Panc1 (cell line): ENCODE results near the gene MUS81.

Source experiments
- SIN3A ChIP-seq: IDR thresholded peaks from 2 replicates; pipeline ENCODE4 v1.6.1; 2012; ENCODE audit warnings: low read depth, mild to moderate bottlenecking, low read length, moderate library complexity, borderline replicate concordance; ENCODE audit not compliant: insufficient read depth
- TF ChIP-seq, protein P1 (sequence below): fragments of 450-650 bp; IDR thresholded peaks from 2 replicates; pipeline ENCODE4 v1.5.1; 2017; ENCODE audit warnings: mild to moderate bottlenecking
- TF ChIP-seq, protein P2 (sequence below), 2 experiments: IDR thresholded peaks; 2 replicates each; pipeline ENCODE4 v1.6.1; 2011 to 2012; ENCODE audit warnings: low read depth in 2 of 2, control low read depth in 1 of 2, low read length in 1 of 2, mild to moderate bottlenecking in 1 of 2, moderate library complexity in 1 of 2; ENCODE audit not compliant: insufficient read depth in 1 of 2

DNA sequence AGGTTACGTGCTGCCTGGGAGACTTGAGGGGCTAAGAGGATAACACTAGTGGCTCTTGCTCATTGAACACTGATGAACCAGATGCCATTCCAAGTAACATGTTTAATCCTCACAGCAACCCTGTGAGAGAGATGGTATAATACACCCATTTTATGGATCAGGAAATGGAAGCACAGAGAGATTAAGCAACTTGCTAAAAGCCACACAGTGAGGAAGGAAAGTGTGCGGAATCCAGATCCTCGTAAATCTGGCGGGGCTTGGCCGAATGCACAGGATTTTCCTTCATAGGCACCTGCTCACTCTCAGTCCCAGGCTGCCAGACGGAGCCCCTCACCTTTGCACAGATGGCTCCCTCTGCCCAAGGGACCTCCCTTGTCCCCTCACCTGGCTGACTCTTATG lies 47.6 kb downstream of the MUS81 start:
- TF ChIP-seq, protein P1, sequence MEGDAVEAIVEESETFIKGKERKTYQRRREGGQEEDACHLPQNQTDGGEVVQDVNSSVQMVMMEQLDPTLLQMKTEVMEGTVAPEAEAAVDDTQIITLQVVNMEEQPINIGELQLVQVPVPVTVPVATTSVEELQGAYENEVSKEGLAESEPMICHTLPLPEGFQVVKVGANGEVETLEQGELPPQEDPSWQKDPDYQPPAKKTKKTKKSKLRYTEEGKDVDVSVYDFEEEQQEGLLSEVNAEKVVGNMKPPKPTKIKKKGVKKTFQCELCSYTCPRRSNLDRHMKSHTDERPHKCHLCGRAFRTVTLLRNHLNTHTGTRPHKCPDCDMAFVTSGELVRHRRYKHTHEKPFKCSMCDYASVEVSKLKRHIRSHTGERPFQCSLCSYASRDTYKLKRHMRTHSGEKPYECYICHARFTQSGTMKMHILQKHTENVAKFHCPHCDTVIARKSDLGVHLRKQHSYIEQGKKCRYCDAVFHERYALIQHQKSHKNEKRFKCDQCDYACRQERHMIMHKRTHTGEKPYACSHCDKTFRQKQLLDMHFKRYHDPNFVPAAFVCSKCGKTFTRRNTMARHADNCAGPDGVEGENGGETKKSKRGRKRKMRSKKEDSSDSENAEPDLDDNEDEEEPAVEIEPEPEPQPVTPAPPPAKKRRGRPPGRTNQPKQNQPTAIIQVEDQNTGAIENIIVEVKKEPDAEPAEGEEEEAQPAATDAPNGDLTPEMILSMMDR = no peak
- TF ChIP-seq SIN3A = no peak
- TF ChIP-seq, protein P2, sequence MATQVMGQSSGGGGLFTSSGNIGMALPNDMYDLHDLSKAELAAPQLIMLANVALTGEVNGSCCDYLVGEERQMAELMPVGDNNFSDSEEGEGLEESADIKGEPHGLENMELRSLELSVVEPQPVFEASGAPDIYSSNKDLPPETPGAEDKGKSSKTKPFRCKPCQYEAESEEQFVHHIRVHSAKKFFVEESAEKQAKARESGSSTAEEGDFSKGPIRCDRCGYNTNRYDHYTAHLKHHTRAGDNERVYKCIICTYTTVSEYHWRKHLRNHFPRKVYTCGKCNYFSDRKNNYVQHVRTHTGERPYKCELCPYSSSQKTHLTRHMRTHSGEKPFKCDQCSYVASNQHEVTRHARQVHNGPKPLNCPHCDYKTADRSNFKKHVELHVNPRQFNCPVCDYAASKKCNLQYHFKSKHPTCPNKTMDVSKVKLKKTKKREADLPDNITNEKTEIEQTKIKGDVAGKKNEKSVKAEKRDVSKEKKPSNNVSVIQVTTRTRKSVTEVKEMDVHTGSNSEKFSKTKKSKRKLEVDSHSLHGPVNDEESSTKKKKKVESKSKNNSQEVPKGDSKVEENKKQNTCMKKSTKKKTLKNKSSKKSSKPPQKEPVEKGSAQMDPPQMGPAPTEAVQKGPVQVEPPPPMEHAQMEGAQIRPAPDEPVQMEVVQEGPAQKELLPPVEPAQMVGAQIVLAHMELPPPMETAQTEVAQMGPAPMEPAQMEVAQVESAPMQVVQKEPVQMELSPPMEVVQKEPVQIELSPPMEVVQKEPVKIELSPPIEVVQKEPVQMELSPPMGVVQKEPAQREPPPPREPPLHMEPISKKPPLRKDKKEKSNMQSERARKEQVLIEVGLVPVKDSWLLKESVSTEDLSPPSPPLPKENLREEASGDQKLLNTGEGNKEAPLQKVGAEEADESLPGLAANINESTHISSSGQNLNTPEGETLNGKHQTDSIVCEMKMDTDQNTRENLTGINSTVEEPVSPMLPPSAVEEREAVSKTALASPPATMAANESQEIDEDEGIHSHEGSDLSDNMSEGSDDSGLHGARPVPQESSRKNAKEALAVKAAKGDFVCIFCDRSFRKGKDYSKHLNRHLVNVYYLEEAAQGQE (IDR thresholded peaks at IDR 0.05; ENCODE audit: insufficient read depth in 1 of 2, low read depth in 2 of 2, low read length in 1 of 2) = no peak
